Measurements from ENCODE around the gene GLCCI1.

Gene GLCCI1

DNA sequence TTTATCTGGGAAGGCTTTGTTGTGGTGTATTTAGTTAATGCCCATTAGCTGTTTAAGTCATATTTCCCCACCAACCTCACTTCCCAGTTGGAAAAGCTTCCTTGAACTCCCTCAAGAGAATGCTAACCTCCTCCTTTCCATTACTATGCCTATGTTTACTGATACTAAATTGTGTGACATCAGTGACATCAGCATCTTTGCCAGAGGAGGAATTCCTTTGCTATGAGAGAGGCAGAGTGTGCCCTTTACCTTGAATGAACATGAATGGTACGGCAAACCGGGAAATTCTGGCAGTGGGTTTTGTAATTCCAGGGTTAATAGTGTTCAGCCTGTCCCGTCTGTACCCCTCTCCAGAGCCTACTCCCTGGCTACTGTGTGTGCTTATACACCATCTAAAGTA lies 22.1 kb upstream of the GLCCI1 start:
- no peak for DNase-seq (ENCODE audit: low read depth in 1 of 2, low spot score in 1 of 2)
- Histone ChIP-seq H3K4me3 (replicated peaks; ENCODE audit: insufficient read depth, low read length) (no peak overlapping the region), H3K27me3 (ENCODE audit: insufficient read depth, poor library complexity, severe bottlenecking) (no peaks in the 10 kb centered on the region), H3K27ac (replicated peaks) (no peak overlapping the region)
- TF ChIP-seq GABPA (IDR thresholded peaks at IDR 0.05; ENCODE audit: low read depth) = no peak
- TF ChIP-seq, protein P1, sequence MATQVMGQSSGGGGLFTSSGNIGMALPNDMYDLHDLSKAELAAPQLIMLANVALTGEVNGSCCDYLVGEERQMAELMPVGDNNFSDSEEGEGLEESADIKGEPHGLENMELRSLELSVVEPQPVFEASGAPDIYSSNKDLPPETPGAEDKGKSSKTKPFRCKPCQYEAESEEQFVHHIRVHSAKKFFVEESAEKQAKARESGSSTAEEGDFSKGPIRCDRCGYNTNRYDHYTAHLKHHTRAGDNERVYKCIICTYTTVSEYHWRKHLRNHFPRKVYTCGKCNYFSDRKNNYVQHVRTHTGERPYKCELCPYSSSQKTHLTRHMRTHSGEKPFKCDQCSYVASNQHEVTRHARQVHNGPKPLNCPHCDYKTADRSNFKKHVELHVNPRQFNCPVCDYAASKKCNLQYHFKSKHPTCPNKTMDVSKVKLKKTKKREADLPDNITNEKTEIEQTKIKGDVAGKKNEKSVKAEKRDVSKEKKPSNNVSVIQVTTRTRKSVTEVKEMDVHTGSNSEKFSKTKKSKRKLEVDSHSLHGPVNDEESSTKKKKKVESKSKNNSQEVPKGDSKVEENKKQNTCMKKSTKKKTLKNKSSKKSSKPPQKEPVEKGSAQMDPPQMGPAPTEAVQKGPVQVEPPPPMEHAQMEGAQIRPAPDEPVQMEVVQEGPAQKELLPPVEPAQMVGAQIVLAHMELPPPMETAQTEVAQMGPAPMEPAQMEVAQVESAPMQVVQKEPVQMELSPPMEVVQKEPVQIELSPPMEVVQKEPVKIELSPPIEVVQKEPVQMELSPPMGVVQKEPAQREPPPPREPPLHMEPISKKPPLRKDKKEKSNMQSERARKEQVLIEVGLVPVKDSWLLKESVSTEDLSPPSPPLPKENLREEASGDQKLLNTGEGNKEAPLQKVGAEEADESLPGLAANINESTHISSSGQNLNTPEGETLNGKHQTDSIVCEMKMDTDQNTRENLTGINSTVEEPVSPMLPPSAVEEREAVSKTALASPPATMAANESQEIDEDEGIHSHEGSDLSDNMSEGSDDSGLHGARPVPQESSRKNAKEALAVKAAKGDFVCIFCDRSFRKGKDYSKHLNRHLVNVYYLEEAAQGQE (IDR thresholded peaks at IDR 0.05; ENCODE audit: insufficient replicate concordance, low read depth) = no peak
- TF ChIP-seq, protein P2, sequence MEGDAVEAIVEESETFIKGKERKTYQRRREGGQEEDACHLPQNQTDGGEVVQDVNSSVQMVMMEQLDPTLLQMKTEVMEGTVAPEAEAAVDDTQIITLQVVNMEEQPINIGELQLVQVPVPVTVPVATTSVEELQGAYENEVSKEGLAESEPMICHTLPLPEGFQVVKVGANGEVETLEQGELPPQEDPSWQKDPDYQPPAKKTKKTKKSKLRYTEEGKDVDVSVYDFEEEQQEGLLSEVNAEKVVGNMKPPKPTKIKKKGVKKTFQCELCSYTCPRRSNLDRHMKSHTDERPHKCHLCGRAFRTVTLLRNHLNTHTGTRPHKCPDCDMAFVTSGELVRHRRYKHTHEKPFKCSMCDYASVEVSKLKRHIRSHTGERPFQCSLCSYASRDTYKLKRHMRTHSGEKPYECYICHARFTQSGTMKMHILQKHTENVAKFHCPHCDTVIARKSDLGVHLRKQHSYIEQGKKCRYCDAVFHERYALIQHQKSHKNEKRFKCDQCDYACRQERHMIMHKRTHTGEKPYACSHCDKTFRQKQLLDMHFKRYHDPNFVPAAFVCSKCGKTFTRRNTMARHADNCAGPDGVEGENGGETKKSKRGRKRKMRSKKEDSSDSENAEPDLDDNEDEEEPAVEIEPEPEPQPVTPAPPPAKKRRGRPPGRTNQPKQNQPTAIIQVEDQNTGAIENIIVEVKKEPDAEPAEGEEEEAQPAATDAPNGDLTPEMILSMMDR (IDR thresholded peaks at IDR 0.05; ENCODE audit: insufficient read depth, low read length) = no peak
- no peak for TF ChIP-seq SPI1 (IDR thresholded peaks at IDR 0.05; ENCODE audit: borderline replicate concordance, low read depth)
- no peak for TF ChIP-seq POLR2AphosphoS5 (IDR thresholded peaks at IDR 0.05; ENCODE audit: low read depth)

DNA sequence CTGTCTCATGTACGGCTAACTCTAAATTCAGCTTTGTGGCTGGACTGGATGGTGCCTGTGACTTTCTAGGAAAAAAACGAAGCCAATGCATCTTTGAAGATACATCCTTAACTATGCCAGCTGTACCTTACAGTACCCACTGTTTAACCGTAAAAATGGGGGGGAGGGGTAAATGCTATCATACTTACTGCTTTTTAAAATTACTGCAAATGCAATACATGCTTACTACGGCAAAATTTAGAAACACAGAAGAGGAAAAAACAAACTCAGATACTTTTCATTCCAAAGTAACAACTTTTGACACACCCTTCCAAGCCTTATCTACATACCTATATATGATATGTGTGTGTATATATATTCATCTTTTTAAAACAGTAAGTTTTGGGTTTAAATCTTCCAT lies 20.4 kb upstream of the GLCCI1 start:
- Histone ChIP-seq H3K27ac (replicated peaks) (no peak overlapping the region), H3K27me3 (ENCODE audit: insufficient read depth, poor library complexity, severe bottlenecking) (no peaks in the 10 kb centered on the region), H3K4me3 (replicated peaks; ENCODE audit: insufficient read depth, low read length) (no peak overlapping the region)
- TF ChIP-seq POLR2AphosphoS5 (IDR thresholded peaks at IDR 0.05; ENCODE audit: low read depth) (no peak), SPI1 (IDR thresholded peaks at IDR 0.05; ENCODE audit: borderline replicate concordance, low read depth) (no peak), GABPA (IDR thresholded peaks at IDR 0.05; ENCODE audit: low read depth) (no peak)
- TF ChIP-seq, protein P2 (IDR thresholded peaks at IDR 0.05; ENCODE audit: insufficient read depth, low read length) = no peak
- TF ChIP-seq, protein P1 (IDR thresholded peaks at IDR 0.05; ENCODE audit: insufficient replicate concordance, low read depth) = no peak
- DNase-seq (ENCODE audit: low read depth in 1 of 2, low spot score in 1 of 2) = no peak

DNA sequence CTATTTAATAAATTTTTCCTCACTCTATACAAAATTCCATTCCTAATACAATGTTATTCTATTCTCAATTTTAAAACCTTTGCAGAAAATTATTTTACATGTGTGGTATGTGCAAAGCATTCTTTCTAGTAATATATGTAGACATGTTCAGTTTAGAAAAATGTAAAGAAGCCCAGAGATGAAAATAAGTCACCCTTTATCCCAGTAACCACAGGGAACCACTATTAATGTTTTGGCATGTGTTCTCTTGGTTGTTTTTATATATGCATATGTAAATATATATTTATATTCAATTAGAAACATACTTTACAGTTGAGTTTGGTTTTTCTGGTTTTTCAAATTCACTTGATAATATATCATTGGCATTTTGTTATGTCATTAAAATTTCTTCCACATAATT lies 14.8 kb upstream of the GLCCI1 start:
- no peak for DNase-seq (ENCODE audit: low read depth in 1 of 2, low spot score in 1 of 2)
- Histone ChIP-seq H3K27me3 (ENCODE audit: insufficient read depth, poor library complexity, severe bottlenecking) (no peaks in the 10 kb centered on the region), H3K27ac (replicated peaks) (no peak overlapping the region), H3K4me3 (replicated peaks; ENCODE audit: insufficient read depth, low read length) (no peak overlapping the region)
- no peak for TF ChIP-seq SPI1 (IDR thresholded peaks at IDR 0.05; ENCODE audit: borderline replicate concordance, low read depth)
- TF ChIP-seq, protein P2 (IDR thresholded peaks at IDR 0.05; ENCODE audit: insufficient read depth, low read length) = no peak
- no peak for TF ChIP-seq POLR2AphosphoS5 (IDR thresholded peaks at IDR 0.05; ENCODE audit: low read depth)
- TF ChIP-seq GABPA (IDR thresholded peaks at IDR 0.05; ENCODE audit: low read depth) = no peak
- TF ChIP-seq, protein P1 (IDR thresholded peaks at IDR 0.05; ENCODE audit: insufficient replicate concordance, low read depth) = no peak
